ENCODE data around the gene COX10.

The COX10 gene

GRCh38 chr17:14201021-14201987 lies 132.0 kb downstream of the COX10 start:
- no peak overlapping the region for H3K4me3 ChIP-seq (ENCODE audit: control insufficient read depth, low read depth, low read length)
- TF ChIP-seq, protein P1, sequence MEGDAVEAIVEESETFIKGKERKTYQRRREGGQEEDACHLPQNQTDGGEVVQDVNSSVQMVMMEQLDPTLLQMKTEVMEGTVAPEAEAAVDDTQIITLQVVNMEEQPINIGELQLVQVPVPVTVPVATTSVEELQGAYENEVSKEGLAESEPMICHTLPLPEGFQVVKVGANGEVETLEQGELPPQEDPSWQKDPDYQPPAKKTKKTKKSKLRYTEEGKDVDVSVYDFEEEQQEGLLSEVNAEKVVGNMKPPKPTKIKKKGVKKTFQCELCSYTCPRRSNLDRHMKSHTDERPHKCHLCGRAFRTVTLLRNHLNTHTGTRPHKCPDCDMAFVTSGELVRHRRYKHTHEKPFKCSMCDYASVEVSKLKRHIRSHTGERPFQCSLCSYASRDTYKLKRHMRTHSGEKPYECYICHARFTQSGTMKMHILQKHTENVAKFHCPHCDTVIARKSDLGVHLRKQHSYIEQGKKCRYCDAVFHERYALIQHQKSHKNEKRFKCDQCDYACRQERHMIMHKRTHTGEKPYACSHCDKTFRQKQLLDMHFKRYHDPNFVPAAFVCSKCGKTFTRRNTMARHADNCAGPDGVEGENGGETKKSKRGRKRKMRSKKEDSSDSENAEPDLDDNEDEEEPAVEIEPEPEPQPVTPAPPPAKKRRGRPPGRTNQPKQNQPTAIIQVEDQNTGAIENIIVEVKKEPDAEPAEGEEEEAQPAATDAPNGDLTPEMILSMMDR (IDR thresholded peaks at IDR 0.05; ENCODE audit: control insufficient read depth, insufficient read depth, low read depth, low read length, missing control alignments): no peak
- DNase-seq (ENCODE audit: low read depth): no peak

- H3K4me3 ChIP-seq (ENCODE audit: control insufficient read depth, low read depth, low read length): no peak overlapping the region
- TF ChIP-seq, protein P1 (IDR thresholded peaks at IDR 0.05; ENCODE audit: control insufficient read depth, insufficient read depth, low read depth, low read length, missing control alignments): no peak
- DNase-seq (ENCODE audit: low read depth): no peak
Observed at GRCh38 chr17:14201988-14202380, 132.7 kb downstream of the COX10 start.

DNA sequence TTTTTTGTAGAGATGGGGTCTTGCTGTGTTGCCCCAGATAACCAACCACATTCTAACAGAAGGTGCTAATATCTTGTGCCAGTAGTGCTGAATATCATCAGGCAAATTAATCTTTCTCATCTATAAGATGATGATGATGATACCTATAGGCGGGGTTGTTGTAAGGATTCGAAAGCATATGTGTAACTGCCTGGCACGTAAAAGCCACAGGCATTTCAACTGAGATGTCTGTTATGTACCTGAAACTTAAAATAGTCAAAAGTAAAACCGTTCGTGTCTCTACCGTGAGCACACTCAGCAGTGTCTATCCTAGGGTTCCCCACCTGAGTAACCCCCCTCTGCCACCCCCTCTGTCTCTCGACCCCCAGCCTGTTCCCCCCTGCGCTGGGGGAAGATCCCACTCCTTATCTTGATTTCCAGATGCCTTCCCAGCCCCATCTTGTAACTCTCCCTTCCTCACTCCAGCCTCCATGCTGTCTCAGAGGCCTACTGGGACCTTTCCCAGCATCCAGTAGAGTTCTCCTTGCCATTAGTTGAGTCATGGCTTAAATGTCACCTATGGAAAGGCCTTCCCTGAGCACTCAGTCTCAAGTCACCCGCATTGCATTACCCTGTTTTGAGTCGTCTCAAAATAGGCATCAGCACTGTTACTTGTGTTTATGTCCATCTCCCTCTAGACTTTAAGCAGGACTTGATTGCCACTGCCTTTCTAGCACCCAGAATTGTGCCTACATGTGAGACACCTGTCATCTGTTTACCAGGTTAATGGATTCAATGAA lies 133.3 kb downstream of the COX10 start:
- H3K4me3 ChIP-seq (ENCODE audit: control insufficient read depth, low read depth, low read length): no peak overlapping the region
- TF ChIP-seq, protein P1 (IDR thresholded peaks at IDR 0.05; ENCODE audit: control insufficient read depth, insufficient read depth, low read depth, low read length, missing control alignments): no peak
- no peak for DNase-seq (ENCODE audit: low read depth)

GRCh38 chr17:14203388-14203787 lies 134.1 kb downstream of the COX10 start:
- no peak overlapping the region for H3K4me3 ChIP-seq (ENCODE audit: control insufficient read depth, low read depth, low read length)
- TF ChIP-seq, protein P1 (IDR thresholded peaks at IDR 0.05; ENCODE audit: control insufficient read depth, insufficient read depth, low read depth, low read length, missing control alignments): peak; percentile 33
- no peak for DNase-seq (ENCODE audit: low read depth)

GRCh38 chr17:14204084-14204483 lies 134.8 kb downstream of the COX10 start:
- TF ChIP-seq, protein P1 (IDR thresholded peaks at IDR 0.05; ENCODE audit: control insufficient read depth, insufficient read depth, low read depth, low read length, missing control alignments): no peak
- no peak for DNase-seq (ENCODE audit: low read depth)

GRCh38 chr17:14204546-14204945 lies 135.2 kb downstream of the COX10 start:
- no peak overlapping the region for H3K4me3 ChIP-seq (ENCODE audit: control insufficient read depth, low read depth, low read length)
- TF ChIP-seq, protein P1 (IDR thresholded peaks at IDR 0.05; ENCODE audit: control insufficient read depth, insufficient read depth, low read depth, low read length, missing control alignments): no peak
- no peak for DNase-seq (ENCODE audit: low read depth)

More at GRCh38 chr17:14204084-14204483, 134.8 kb downstream of the COX10 start:
- H3K4me3 ChIP-seq (ENCODE audit: control insufficient read depth, low read depth, low read length): no peak overlapping the region

All from AG09309 (cell line).